GM21447 (cell line): ENCODE results near the gene GPR107.

Experiments used
- ATAC-seq: cut with Tn5 transposase; IDR thresholded peaks from one replicate; pipeline ENCODE4 v1.9.1; 2021; ENCODE audit not compliant: unreplicated experiment

Gene GPR107

GRCh38 chr9:130107234-130107861 is 53.6 kb downstream of the GPR107 start:
- ATAC-seq = no peak

- no peak for ATAC-seq
Observed at GRCh38 chr9:130107955-130108354, 54.2 kb downstream of the GPR107 start.

- ATAC-seq = no peak
Observed at GRCh38 chr9:130110166-130110565, 56.5 kb downstream of the GPR107 start.

GRCh38 chr9:130110596-130111021 is 56.9 kb downstream of the GPR107 start:
- no peak for ATAC-seq

GRCh38 chr9:130111786-130112537 is 58.3 kb downstream of the GPR107 start:
- no peak for ATAC-seq

GRCh38 chr9:130112538-130113151 is 58.9 kb downstream of the GPR107 start:
- ATAC-seq = no peak

GRCh38 chr9:130114741-130115140 is 61.0 kb downstream of the GPR107 start:
- ATAC-seq = no peak

- no peak for ATAC-seq
Observed at GRCh38 chr9:130116346-130116745, 62.6 kb downstream of the GPR107 start.

- ATAC-seq = no peak
Observed at GRCh38 chr9:130117376-130117775, 63.7 kb downstream of the GPR107 start.

- no peak for ATAC-seq
Observed at GRCh38 chr9:130117816-130118632, 64.3 kb downstream of the GPR107 start.

- no peak for ATAC-seq
Observed at GRCh38 chr9:130118841-130119518, 65.3 kb downstream of the GPR107 start.

GRCh38 chr9:130119519-130120298 is 66.0 kb downstream of the GPR107 start:
- ATAC-seq = no peak

- ATAC-seq = no peak
Observed at GRCh38 chr9:130120299-130120587, 66.5 kb downstream of the GPR107 start.

GRCh38 chr9:130120832-130121231 is 67.1 kb downstream of the GPR107 start:
- ATAC-seq = no peak

- ATAC-seq = no peak
Observed at GRCh38 chr9:130122456-130122855, 68.8 kb downstream of the GPR107 start.

GRCh38 chr9:130124085-130124860 is 70.6 kb downstream of the GPR107 start:
- no peak for ATAC-seq

- no peak for ATAC-seq
Observed at GRCh38 chr9:130126721-130127433, 73.2 kb downstream of the GPR107 start.

GRCh38 chr9:130128251-130128650 is 74.5 kb downstream of the GPR107 start:
- peak; percentile 60 for ATAC-seq
